ENCODE data around the gene FAF1. TPM values are rescaled to one million over a fixed set of nuclear protein-coding genes. Genes with fewer than 3 reads are reported as not detected.

The FAF1 gene
- total and polyA plus RNA-seq, 2 of the 8 experiments (the other 6 are each of a cell fraction or from before 2014, with no cell fraction given), result 10.8 to 65.9 TPM

- Histone ChIP-seq H3K4ac (replicated peaks; ENCODE audit: insufficient read length, low read depth, low read length) (no peak overlapping the region), H4K5ac (ENCODE audit: insufficient read length, low read depth, low read length) (no peak overlapping the region), H2AFZ (ENCODE audit: low read length) (no peak overlapping the region), H2AK5ac (ENCODE audit: low read depth, low read length) (no peak overlapping the region), H2BK5ac (ENCODE audit: low read depth, low read length) (no peak overlapping the region), H2BK120ac (replicated peaks; ENCODE audit: low read depth, low read length) (no peak overlapping the region), H3K27me3 (replicated peaks in 1 of 4; ENCODE audit: control insufficient read depth in 3 of 4, extremely low read depth in 1 of 4, insufficient read depth in 3 of 4, low read length in 3 of 4) (no peaks in the 10 kb centered on the region), H4K8ac (ENCODE audit: extremely low read depth, insufficient read depth, low read length) (no peak overlapping the region), H2BK15ac (ENCODE audit: low read length) (no peak overlapping the region), H3K56ac (replicated peaks; ENCODE audit: insufficient read length, low read depth, low read length) (no peak overlapping the region), H3K27ac (ENCODE audit: low read depth, low read length) (no peak overlapping the region), H3K4me2 (ENCODE audit: insufficient read depth in 1 of 2, low read depth in 2 of 2, low read length in 2 of 2) (no peak overlapping the region), H3K79me2 (ENCODE audit: control insufficient read depth in 1 of 2, insufficient read depth in 2 of 2, low read length in 2 of 2) (peaks cover 0 to 5% of the 10 kb centered on the region in 2 experiments; a peak in 1 of 4 replicates), H3K4me1 (replicated peaks in 1 of 4; ENCODE audit: control insufficient read depth in 3 of 4, insufficient read depth in 4 of 4, low read length in 3 of 4) (no peaks in the 10 kb centered on the region), H3K36me3 (ENCODE audit: control insufficient read depth in 2 of 4, insufficient read depth in 4 of 4, low read length in 3 of 4) (no peaks in the 10 kb centered on the region), H3K9me3 (ENCODE audit: insufficient read depth in 2 of 2, low read depth in 1 of 2, low read length in 1 of 2) (no peaks in the 10 kb centered on the region), H3K23me2 (ENCODE audit: low read depth, low read length) (no peaks in the 10 kb centered on the region), H2BK12ac (ENCODE audit: low read depth, low read length) (no peak overlapping the region), H3K79me1 (ENCODE audit: low read depth, low read length) (no peaks in the 10 kb centered on the region; the same call in 1 of the 2 replicates), H4K91ac (replicated peaks; ENCODE audit: insufficient read length, low read length) (no peak overlapping the region), H3K23ac (ENCODE audit: insufficient read length) (no peak overlapping the region), H2BK20ac (ENCODE audit: low read length) (no peak overlapping the region), H4K20me1 (replicated peaks in 1 of 2; ENCODE audit: control insufficient read depth in 1 of 2, insufficient read depth in 2 of 2, low read length in 2 of 2) (no peaks in the 10 kb centered on the region), H3K4me3 (ENCODE audit: extremely low read depth in 1 of 4, insufficient read depth in 2 of 4, low read depth in 3 of 4, low read length in 4 of 4) (no peak overlapping the region), H3K18ac (ENCODE audit: extremely low read depth, low read length) (no peak overlapping the region), H3K9ac (replicated peaks in 1 of 4; ENCODE audit: extremely low read depth in 1 of 4, low read depth in 3 of 4, low read length in 3 of 4) (no peak overlapping the region), H3K14ac (ENCODE audit: insufficient read length) (no peak overlapping the region)
- no peak for FAIRE-seq
- 88% methylated on average over 1 of the region's 1 CpG; no CpG with 5 or more reads in 1 of the 2 experiments for WGBS, 2 experiments (ENCODE audit: extremely low coverage in 1 of 2, insufficient coverage in 1 of 2, insufficient read length in 1 of 2, insufficient replicate concordance in 2 of 2, low coverage in 1 of 2, low lambda C conversion rate in 2 of 2, missing lambda C conversion rate in 1 of 2)
- CTCF ChIA-PET (ENCODE audit: partially characterized antibody), result no interaction called here
- POLR2A ChIA-PET (ENCODE audit: partially characterized antibody), result no interaction called here
- DNase-seq (ENCODE audit: low read depth in 1 of 2, low spot score in 2 of 2), result no peak
- TF ChIP-seq RBBP5 (IDR thresholded peaks at IDR 0.05; ENCODE audit: borderline replicate concordance, low read depth, low read length), result no peak
- TF ChIP-seq CHD2 (IDR thresholded peaks at IDR 0.05; ENCODE audit: low read length), result no peak
- TF ChIP-seq MAFK (IDR thresholded peaks at IDR 0.05; ENCODE audit: low read depth, low read length), result no peak
- TF ChIP-seq RAD21 (IDR thresholded peaks at IDR 0.05 in 1 of 2, conservative IDR thresholded peaks at IDR 0.05 in 1 of 2; ENCODE audit: low read depth in 2 of 2, low read length in 2 of 2), result no peak
Observed at GRCh38 chr1:50902419-50902818, 57.6 kb downstream of the FAF1 start.

Measured in H1 (cell line).